ENCODE data around the gene SNX2. TPM values are rescaled to one million over a fixed set of nuclear protein-coding genes. Genes with fewer than 3 reads are reported as not detected.

SNX2 gene
- total RNA-seq, 1 donor from 2014 or later = 44.1 TPM

- intact Hi-C loops (cut with micrococcal nuclease) = loop anchor here (10.0 kb wide), 1 partner anchor 742 kb away; the partner anchor contains the start of gene CSNK1G3
These were observed 2.4 kb upstream of the SNX2 start for GRCh38 chr5:122772446-122772845.

GRCh38 chr5:122773619-122774018 lies 1.3 kb upstream of the SNX2 start:
- intact Hi-C loops (cut with micrococcal nuclease) = loop anchor here (10.0 kb wide), 1 partner anchor 741 kb away; the partner anchor contains the start of gene CSNK1G3

- intact Hi-C loops (cut with micrococcal nuclease) = loop anchor here (10.0 kb wide), 1 partner anchor 740 kb away; the partner anchor contains the start of gene CSNK1G3
These were observed 390 bp upstream of the SNX2 start for GRCh38 chr5:122774519-122774860.

GRCh38 chr5:122775550-122776542 lies 966 bp downstream of the SNX2 start:
- intact Hi-C loops (cut with micrococcal nuclease) = loop anchor here (1.0 to 10.0 kb wide), 3 partner anchors 69 to 739 kb away; partner anchors contain the start of genes CEP120, CSNK1G3 and SNX24

- intact Hi-C loops (cut with micrococcal nuclease) = loop anchor here (10.0 kb wide), 1 partner anchor 737 kb away; the partner anchor contains the start of gene CSNK1G3
These were observed 3.3 kb downstream of the SNX2 start for GRCh38 chr5:122778157-122778556.

- intact Hi-C loops (cut with micrococcal nuclease) = loop anchor here (10.0 kb wide), 1 partner anchor 735 kb away; the partner anchor contains the start of gene CSNK1G3
These were observed 4.6 kb downstream of the SNX2 start for GRCh38 chr5:122779451-122779850.

- intact Hi-C loops (cut with micrococcal nuclease) = no loop called here
These were observed 5.4 kb downstream of the SNX2 start for GRCh38 chr5:122780296-122780695.

- intact Hi-C loops (cut with micrococcal nuclease) = no loop called here
These were observed 6.6 kb downstream of the SNX2 start for GRCh38 chr5:122781465-122781864.

- intact Hi-C loops (cut with micrococcal nuclease) = no loop called here
These were observed 10.4 kb downstream of the SNX2 start for GRCh38 chr5:122785294-122785693.

- intact Hi-C loops (cut with micrococcal nuclease) = no loop called here
These were observed 13.5 kb downstream of the SNX2 start for GRCh38 chr5:122788371-122788770.

GRCh38 chr5:122788996-122789395 lies 14.1 kb downstream of the SNX2 start:
- intact Hi-C loops (cut with micrococcal nuclease) = no loop called here

- intact Hi-C loops (cut with micrococcal nuclease) = no loop called here
These were observed 14.7 kb downstream of the SNX2 start for GRCh38 chr5:122789461-122790171.

GRCh38 chr5:122790354-122791103 lies 15.6 kb downstream of the SNX2 start:
- intact Hi-C loops (cut with micrococcal nuclease) = no loop called here

GRCh38 chr5:122805481-122805880 lies 30.6 kb downstream of the SNX2 start:
- intact Hi-C loops (cut with micrococcal nuclease) = no loop called here

GRCh38 chr5:122810405-122810804 lies 35.5 kb downstream of the SNX2 start:
- intact Hi-C loops (cut with micrococcal nuclease) = no loop called here

- intact Hi-C loops (cut with micrococcal nuclease) = no loop called here
These were observed 40.4 kb downstream of the SNX2 start for GRCh38 chr5:122815218-122815767.

- intact Hi-C loops (cut with micrococcal nuclease) = no loop called here
These were observed 41.9 kb downstream of the SNX2 start for GRCh38 chr5:122816756-122817155.

- intact Hi-C loops (cut with micrococcal nuclease) = no loop called here
These were observed 57.1 kb downstream of the SNX2 start for GRCh38 chr5:122831984-122832383.

GRCh38 chr5:122835681-122836080 lies 60.8 kb downstream of the SNX2 start:
- intact Hi-C loops (cut with micrococcal nuclease) = no loop called here

- intact Hi-C loops (cut with micrococcal nuclease) = no loop called here
These were observed 62.1 kb downstream of the SNX2 start for GRCh38 chr5:122836947-122837346.

- intact Hi-C loops (cut with micrococcal nuclease) = loop anchor here (10.0 kb wide), 1 partner anchor 585 kb away; the partner anchor contains the start of gene CEP120
These were observed 64.9 kb downstream of the SNX2 start for GRCh38 chr5:122839731-122840130.
